GF-D8 (cell line): Measurements from ENCODE around the gene XRN1.
"Not testable (repeated sequence)": the region's sequence is repeated elsewhere in the genome, so short reads cannot be mapped to it uniquely, and the experiment has no call there.

Experiments
- DNase-seq: peaks from one replicate; lab custom pipeline; 2025; lab: John Stamatoyannopoulos, UW

XRN1 gene

DNA sequence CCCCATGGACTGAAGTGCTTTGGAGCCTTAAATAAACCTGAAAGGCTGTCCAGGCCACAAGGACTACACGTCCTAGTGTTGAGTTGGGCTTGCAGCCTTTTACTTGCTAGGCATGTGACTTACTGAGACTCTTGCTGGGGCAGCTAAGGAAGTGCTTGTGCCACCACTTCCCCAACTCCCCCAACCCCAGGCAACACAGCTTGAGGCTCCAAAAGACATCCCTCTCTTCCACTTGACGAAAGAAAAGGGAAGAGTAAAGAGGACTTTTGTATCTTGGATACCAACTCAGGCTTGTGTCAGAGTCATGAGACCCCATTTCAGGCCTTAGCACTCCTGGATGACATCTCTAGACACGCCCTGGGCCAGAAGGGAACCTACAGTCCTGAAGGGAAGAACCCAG, 109.8 kb downstream of the XRN1 start:
- DNase-seq, result no peak

- no peak for DNase-seq
Observed at GRCh38 chr3:142332390-142332789, 115.4 kb downstream of the XRN1 start.

GRCh38 chr3:142324275-142324953, 123.4 kb downstream of the XRN1 start:
- DNase-seq, result not testable (repeated sequence)

DNA sequence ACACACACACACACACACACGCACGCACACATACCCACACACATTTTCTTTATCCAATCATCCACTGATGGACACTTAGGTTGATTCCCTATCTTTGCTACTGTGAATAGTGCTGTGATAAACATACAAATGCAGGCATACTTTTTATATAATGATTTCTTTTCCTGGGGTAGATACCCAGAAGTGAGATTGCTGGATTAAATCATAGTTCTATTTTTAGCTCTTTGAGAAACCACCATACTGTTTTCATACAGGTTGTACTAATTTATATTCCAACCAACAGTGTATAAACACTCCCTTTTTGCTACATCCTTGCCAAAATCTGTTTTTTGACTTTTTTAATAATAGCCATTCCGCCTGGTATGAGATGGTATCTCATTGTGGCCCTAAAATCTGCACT, 127.9 kb downstream of the XRN1 start:
- DNase-seq, result no peak

DNA sequence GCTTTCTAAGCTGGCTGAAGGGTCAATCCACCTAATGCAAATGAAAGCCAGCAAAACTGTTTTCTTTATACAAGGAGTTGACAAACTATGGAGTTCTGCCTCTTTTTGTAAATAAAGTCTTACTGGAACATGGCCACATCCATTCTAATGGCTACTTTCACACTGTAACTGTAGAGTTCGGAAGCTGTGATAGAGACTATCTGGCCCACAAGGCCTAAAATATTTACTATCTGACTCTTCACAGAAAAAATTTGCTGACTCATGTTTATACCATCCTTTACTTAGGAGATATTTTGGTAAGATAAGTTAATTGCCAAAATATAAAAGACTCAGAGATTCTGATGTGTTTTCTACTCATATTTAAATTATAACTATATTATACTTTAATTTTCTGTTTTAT, 128.7 kb downstream of the XRN1 start:
- no peak for DNase-seq

- DNase-seq, result no peak
Observed at GRCh38 chr3:142318331-142318730, 129.5 kb downstream of the XRN1 start.

DNA sequence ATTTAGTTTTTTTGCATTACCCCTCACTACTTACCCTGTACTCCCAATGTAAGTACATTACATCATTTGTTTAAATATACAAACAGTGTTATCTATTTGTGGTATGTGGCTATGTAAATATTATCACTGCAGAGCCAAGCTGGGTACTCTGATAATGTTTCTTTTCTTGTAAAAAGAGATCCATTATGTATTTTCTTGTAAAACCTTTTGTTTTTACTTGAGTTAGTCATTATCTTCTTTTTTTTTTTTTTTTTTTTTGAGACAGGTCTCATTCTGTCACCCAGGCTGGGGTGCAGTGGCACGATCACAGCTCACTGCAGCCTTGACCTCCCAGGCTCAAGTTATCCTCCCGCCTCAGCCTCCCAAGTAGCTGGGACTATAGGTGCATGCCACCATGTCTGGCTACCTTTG, 131.9 kb downstream of the XRN1 start:
- DNase-seq, result not testable (repeated sequence)

DNA sequence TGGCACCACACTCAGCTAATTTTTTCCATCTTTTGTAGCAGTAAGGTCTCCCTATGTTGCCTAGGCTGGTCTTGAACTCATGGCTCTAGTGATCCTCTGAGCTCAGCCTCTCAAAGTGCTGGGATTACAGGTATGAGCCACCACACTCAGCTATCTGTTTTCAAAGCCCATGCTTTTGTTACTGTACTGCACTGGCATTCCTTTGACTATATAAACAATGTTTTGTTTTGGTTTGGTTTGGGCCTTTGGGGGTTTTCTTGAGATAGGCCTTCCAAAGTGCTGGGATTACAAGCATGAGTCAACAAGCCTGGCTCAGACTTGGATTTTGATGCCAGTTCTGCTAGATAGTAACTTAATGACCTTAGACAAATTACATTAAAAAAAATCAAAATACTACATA, 132.8 kb downstream of the XRN1 start:
- no peak for DNase-seq

- DNase-seq, result no peak
Observed at GRCh38 chr3:142310439-142310838, 137.4 kb downstream of the XRN1 start.

DNA sequence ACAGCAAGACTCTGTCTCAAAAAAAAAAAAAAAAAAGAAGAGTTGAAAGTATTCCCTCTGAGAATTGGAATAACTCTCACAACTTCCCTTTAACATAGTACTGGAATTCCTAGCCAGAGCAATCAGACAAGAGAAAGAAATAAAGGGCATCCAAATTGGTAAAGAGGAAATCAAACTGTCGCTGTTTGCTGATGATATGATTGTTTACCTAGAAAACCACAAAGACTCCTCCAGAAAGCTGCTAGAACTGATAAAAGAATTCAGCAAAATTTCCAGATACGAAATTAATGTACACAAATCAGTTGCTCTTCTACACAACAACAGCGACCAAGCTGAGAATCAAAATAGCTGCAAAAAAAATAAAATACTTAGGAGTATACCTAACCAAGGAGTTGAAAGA, 145.0 kb downstream of the XRN1 start:
- not testable (repeated sequence) for DNase-seq

- DNase-seq, result no peak
Observed at GRCh38 chr3:142298626-142299025, 149.2 kb downstream of the XRN1 start.

- no peak for DNase-seq
Observed at GRCh38 chr3:142296507-142296906, 151.3 kb downstream of the XRN1 start.

- DNase-seq, result no peak
Observed at GRCh38 chr3:142287866-142288638, 159.8 kb downstream of the XRN1 start.

DNA sequence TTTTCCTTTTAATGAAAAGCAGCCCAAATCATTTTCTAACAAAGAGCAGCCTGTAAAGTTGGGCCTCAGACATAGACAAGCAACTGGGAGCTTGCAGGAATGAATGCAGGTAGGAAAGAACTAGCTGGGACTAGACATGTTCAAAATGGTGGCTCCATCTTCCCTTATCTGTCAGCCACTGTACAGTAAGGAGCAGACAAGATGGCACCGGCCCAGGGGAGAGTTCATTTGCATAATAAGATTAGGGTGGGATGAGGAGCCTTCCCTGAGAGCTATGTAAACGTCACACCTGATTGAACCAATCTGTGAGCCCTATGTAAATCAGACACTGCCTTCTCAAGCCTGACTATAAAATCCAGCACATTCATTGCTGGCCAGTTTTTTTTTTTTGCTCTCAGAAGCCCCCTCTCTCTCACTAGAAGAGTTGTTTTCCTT, 162.7 kb downstream of the XRN1 start:
- no peak for DNase-seq

- peak; percentile 66 for DNase-seq
Observed at GRCh38 chr3:142282503-142282902, 165.3 kb downstream of the XRN1 start.

- DNase-seq, result no peak
Observed at GRCh38 chr3:142281474-142281873, 166.4 kb downstream of the XRN1 start.

GRCh38 chr3:142279965-142280590, 167.8 kb downstream of the XRN1 start:
- DNase-seq, result peak; percentile 64

- DNase-seq, result no peak
Observed at GRCh38 chr3:142278451-142278850, 169.4 kb downstream of the XRN1 start.

- peak; percentile 62 for DNase-seq
Observed at GRCh38 chr3:142276781-142277180, 171.1 kb downstream of the XRN1 start.

GRCh38 chr3:142275856-142276255, 172.0 kb downstream of the XRN1 start:
- peak; percentile 76 for DNase-seq

DNA sequence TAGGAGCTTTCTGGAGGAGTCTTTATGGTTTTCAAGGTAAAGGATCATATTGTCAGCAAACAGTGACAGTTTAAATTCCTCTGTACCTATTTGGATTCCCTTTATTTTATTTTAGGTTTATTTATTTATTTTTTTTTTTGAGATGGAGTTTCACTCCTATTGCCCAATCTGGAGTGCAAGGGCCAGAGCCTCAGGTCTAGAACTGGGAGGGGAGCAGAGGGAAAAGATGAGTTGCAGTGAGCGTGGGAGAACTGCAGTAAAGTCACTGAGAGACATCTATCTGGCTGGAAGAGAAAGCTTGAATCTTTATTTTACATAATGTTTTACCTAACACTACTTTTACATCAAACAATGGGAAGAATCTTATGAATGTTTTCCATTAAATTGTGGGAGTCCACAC, 172.9 kb downstream of the XRN1 start:
- DNase-seq, result no peak

GRCh38 chr3:142273501-142273900, 174.3 kb downstream of the XRN1 start:
- no peak for DNase-seq
